SW480 (cell line): ENCODE results near the gene ZAP70.

Experiments
- DNase-seq: peaks from one replicate; pipeline ENCODE4 v3.0.0-alpha.2; 2016; ENCODE audit warnings: low spot score

Gene ZAP70

DNA sequence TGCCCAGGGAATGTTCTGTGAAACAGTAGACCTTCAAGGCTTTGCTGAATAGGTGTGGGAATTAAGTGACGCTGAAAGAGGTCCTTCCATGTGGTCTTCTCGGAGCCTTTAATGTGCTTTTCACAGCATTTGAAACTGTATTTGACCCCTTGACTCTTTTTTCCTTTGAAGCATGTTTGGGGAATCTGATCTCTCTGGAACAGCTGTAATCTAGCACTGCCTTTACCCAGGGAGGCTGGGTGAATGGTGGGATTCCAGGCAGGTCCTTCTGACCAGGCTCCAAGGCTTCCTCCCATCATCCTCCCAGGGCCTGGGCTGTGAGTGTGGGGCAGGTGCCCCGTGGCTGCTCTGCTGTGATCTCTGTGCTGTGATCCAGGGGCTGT is 4.2 kb downstream of the ZAP70 start:
- DNase-seq: no peak

DNA sequence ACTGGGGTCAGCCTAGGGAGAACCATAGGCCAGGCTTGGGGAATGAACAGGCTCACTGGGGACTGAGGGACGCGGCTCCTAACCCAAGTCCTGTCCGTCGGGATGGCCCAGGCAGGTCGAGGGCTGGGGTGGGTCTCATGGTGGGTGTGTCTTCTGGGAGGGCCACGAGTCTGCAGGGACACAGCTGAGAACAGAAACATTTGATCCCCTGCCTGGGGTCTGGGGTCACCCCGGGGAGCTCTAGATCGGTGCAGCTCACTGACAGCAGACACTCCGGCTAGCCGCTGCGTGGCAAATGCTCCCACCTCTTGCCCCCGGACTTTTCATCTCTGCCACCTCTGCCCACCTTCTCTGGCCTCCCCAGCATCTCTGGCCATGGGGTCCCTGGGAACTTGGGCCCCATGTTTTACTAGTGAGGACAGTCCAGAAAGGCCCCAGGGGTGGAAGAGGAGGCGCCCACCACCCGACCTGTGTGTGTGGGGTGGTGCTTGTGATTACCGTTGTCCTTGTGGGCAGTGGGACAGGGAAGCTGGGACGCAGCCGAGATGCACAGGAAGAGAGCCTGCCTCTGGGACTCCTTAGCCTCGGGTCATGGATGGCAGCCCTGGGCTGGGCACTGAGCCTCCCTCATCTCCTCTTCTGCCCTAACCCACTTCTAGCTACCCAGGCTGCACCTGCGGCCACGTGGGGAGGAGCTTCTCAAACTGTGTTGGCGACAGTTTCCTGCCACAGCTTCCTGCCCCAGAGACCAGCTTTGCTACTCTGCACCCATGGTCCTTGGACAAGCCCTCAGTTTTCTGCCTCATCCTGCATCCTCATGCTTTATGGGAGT is 4.9 kb downstream of the ZAP70 start:
- DNase-seq: no peak

DNA sequence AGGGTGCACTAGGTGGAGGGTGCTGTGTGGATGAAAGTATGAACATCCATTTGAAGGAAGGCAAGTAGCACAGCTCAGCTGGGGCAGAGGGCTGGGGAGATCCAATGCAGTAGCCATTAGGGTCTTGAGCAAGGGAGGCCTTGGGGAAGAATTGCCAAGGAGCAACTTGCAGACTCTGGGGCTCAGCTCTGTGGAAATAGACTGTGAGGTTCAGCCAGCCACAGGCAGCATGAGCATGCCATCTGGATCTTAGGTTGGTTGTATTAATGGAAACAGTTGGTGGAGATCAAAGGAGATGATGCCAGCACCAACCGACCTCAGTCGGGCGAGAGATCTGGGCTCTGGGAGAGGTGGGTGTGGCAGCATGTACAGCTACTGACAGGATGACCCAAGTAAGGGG is 5.6 kb downstream of the ZAP70 start:
- peak; percentile 67 for DNase-seq

DNA sequence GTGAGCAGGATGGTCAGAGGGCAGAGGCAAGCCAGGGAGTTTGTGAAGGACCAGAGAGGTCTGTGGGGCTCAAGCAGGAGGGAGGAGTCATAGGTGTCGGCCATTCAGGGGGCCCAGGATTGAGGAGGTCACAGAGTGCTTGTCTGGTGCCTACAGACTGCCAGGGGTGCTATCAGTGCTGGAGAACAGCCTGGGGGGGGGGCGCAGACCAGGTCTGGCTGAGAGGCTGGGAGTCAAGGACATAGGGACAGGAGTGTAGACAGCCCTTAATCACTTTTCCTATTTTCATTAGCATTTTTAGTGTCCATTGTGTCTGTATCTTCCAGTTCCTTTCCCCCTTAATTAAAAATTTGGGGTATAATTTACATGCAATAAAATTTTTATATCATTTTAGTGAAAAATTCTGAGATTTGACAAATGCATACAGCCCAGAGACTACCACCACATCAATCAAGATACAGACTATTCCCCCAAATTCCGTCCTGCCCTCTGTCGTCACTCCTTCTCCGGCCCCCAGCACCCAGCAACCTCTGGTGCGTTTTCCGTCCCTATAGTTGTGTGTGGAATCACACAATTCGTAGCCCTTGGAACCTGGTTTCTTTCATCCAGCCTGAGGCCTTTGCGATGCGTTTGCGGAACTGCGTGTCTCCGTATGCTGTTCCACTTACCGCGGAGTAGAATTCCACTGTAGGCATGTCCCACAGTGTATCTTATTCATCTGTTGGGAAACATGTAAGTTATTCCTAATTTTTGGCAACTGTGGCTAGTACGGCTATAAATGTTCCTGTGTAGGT is 6.2 kb downstream of the ZAP70 start:
- no peak for DNase-seq

DNA sequence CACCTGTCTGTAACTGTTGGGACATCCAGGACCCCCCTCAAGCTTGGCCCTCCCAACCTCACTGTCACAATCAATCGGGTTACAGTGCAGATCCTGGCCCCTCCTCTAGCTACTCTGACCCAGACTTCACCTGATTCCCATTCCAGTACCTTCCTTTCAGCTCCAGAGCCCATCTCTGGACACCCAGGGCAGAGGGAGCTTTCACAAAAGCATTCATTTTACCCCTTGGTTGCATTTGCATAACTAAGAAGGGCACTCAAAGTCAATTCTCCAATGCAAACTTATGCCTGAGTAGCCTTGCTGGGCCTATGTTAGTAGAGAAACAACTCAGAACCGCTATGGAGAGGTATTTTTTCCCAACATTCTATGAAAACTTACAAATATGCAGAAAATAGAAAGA is 7.4 kb downstream of the ZAP70 start:
- DNase-seq: no peak

DNA sequence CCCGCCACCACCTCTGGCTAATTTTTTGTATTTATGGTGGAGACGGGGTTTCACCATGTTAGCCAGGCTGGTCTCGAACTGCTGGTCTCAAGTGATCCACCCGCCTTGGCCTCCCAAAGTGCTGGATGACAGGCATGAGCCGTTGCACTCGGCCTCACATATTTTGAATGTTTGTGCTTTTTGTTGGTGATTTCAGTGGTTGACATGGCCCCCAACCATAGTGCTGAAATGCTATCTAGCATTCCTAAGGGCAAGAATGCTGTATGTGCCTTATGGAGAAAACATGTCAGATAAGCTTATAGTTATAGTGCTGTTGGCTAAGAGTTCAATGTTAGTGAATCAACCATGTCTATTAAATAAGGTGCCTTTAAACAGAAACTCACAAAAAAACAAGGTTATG is 8.9 kb downstream of the ZAP70 start:
- DNase-seq: no peak

DNA sequence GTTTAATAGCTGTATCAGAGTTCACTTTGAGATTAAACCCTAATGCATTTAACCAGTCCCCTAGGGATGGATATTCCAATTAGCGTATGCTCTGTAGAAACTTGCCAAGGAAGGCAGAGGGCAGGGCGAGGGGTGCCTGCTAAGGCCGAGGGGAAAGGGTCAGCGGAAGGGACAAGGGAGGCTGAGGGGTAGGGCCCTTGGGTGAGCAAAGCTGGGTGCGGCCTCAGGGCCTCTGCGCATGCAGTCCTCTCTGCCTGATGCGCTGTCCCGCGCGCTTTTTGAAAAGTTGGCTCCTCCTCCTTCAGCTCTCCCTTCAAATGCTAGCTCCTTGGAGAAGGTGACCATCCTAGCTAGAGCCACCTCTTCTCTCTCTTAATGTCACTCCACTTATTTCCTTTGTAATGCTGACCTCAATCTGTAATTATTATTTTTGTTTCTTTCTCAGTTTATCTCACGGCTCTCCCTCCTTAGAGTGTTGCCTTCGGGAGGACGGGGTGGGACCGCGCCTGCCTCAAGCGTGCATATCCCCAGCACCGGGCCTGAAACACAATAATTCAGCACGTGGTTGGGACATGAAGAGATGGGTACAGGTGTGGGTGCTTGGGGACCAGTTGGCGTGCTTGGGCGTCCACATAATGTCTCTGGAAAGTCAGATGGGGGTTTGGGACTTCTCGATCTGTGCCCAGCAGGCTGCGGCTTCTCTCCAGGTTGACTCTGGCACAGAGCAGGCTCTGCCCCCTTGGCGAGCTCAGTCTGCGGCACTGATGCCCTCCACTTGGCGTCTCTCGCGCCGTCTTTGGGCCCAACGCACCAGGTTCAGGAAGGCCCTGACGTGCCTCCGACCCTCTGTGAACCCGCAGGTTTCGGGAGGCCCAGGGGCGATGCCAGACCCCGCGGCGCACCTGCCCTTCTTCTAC is 10.0 kb downstream of the ZAP70 start:
- no peak for DNase-seq

DNA sequence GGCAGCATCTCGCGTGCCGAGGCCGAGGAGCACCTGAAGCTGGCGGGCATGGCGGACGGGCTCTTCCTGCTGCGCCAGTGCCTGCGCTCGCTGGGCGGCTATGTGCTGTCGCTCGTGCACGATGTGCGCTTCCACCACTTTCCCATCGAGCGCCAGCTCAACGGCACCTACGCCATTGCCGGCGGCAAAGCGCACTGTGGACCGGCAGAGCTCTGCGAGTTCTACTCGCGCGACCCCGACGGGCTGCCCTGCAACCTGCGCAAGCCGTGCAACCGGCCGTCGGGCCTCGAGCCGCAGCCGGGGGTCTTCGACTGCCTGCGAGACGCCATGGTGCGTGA is 10.7 kb downstream of the ZAP70 start:
- DNase-seq: no peak

DNA sequence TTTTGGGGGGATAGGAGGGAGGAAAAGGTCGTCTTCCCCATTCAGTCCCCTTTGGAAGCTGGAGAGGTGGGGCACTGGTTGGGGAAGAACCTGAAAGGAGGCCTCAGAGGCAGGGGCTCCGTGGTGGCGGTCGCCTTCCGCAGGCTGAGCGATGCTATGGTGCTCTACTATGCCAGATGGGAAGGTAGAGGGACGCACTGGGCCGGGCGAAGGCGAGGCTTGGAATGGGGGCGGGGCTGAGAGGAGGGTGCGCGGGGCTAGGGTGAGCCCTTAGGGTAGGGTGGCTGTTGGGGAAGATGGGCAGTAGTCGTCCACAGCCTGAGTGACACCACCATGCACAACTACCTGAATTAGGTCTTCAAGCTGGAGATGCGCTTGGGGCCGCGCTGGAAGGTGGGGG is 11.1 kb downstream of the ZAP70 start:
- DNase-seq: no peak

DNA sequence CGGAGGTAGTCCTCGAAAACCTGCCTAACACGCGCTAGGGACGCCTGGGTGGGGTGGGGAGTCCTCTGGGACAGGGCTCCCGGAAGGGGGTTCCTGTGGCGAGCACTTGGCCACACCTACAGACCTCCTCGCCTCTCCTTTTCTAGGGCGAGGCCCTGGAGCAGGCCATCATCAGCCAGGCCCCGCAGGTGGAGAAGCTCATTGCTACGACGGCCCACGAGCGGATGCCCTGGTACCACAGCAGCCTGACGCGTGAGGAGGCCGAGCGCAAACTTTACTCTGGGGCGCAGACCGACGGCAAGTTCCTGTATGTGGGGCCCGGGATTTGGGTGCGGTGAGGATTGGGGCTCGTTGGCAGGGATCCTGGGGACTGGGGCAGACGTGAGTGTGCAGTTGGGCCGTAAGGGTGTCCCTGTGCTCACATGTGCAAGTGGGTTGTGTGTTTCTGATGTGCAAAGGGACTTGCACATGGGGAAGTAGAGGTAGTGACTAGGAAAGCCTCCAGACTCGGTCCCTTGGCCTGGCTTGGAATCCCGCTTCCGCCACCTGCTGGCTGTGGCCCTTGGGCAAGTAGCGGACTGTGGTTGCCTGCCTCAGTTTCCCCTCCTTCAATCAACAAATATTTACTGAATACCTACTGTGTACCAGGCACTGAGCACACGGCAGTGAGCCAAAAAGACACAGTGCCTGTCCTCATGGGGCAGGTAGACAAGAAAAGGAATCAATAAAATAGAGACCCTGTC is 11.7 kb downstream of the ZAP70 start:
- no peak for DNase-seq

DNA sequence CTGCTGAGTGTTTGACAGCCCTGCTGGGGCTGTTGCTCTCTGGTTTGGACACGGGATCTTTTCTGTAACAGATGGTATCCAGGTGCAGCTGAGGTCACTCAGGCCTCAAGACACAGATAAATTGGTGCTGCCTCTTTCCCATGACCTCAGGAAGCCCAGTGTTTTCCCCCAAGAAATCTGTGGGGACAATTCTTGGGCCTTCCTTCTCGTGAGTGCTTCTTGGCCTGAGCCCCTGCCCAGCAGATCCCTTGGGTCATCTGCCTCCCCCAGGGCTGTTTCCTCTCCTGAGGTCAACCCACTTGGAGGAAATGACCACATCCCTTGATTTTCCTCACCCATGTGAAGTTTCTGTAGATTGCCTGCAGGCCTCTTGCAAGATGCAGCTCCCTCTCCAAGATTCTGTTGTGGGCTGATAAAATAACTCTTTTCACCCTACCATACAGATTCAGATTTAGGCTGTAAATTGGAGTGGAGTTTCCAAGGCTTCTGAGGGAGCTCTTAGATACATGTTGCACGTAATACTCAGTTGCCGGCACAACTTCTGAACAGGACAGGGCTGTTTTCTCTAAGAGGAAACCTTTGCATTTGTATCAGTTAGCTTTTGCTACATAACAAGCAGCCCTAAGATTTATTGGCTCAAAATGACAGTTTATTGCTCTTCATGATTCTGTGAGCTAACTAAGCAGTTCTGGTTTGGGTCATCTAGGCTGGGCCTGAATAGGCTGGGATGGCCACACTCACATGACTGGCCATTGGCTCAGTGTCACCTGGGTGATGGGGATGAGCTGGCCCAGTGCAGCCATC is 13.1 kb downstream of the ZAP70 start:
- no peak for DNase-seq

DNA sequence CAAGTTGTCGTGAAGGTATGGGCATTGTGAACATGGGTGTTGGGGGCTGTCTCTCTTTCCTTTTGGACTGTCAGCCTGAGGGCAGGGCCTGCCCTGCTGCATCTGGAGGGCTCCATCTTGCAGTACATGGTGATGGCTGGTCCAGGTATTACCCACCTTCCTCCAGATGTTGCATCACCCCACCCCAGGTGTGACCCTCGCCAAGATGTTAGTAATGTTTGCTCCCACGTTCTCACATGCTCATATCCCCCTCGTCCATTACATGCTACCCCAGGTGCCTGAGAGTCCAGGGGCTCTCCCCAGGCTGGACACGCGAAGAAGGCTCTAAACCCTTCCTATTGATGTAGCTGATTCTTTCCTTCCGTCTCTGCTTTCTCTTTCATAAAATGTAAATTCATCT is 13.9 kb downstream of the ZAP70 start:
- DNase-seq: no peak

DNA sequence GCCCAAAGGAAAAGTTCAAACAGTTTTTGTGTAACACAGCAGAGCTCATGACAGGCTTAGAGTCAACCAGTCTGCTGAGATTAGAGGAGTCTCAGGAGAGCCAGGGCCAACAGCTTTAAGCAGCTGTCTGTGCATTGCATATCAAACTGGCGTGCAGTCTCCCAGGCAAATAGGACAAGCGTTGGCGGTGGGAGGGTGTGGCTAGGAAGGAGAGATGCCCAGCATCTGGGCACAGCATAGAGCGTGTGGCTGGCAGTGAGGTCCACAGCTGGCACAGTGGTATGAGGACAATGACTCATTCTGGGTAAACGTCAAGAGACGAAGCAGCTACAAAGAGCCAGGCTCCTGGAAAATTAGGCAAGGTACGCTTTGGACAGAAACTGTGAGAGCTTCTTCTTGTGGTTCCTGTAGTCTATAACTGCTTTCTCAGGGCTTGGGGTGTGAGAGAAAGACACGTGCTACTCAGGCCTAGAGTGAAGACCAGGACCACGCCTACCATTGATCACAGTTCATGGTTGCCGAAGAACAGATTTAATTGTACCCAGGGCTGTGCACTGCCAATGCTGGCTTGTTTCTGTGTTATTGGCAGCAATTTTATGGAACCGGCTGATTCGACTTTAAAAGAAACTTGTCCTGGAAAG is 14.8 kb downstream of the ZAP70 start:
- DNase-seq: peak; percentile 89

DNA sequence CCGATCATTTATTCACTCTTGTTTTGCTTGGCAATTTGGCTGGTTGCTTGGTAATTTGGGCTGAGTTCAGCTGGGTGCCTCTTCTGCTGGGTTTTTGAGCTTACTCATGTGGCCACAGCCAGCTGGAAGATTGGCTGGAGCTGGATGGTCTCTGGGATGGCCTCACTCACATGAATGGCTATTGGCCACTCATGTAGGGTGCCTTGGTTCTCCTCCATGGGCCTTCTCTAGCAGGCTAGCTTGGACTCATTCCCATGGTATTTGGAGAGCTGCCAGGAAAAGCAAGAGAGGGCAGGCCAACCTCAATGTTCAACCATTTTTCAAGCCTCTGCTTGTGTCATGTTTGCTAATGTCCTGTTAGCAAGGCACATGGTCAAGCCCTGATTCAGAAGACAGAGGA is 16.9 kb downstream of the ZAP70 start:
- DNase-seq: peak; percentile 34

DNA sequence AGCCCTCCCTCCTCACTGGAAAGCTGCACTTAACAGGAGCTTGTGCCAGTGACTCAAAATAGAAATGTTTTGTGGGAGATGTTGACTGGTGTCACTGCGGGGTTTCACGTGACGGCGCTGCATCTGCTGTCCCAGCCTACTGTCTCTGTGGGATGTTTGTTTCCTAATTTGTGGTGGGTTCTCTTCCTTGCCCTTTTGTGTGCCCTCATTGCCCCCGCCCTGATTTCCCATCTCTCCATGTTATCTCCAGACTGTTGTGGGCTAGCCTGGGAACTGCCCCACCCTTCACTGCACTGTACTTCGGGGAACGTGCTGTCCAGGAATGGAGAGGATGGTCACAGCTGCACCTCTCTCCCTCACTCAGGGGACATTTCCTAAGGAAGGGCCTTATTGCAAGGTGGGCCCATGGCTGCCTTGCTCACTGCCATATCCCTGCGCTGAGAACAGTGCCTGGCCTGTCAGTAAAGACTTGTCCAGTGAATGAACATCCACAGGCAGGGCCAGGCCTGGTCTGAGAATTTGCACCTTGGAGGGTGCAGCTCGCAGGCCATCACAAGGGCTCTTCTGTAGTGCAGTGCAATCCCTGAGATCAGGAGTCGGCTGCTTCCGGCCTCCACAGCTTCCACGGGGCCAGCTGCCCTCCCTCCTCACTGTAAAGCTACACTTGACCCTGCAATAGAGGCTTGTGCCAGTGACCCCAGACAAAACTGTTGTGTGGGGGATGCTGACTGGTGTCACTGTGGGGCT is 18.1 kb downstream of the ZAP70 start:
- DNase-seq: no peak

DNA sequence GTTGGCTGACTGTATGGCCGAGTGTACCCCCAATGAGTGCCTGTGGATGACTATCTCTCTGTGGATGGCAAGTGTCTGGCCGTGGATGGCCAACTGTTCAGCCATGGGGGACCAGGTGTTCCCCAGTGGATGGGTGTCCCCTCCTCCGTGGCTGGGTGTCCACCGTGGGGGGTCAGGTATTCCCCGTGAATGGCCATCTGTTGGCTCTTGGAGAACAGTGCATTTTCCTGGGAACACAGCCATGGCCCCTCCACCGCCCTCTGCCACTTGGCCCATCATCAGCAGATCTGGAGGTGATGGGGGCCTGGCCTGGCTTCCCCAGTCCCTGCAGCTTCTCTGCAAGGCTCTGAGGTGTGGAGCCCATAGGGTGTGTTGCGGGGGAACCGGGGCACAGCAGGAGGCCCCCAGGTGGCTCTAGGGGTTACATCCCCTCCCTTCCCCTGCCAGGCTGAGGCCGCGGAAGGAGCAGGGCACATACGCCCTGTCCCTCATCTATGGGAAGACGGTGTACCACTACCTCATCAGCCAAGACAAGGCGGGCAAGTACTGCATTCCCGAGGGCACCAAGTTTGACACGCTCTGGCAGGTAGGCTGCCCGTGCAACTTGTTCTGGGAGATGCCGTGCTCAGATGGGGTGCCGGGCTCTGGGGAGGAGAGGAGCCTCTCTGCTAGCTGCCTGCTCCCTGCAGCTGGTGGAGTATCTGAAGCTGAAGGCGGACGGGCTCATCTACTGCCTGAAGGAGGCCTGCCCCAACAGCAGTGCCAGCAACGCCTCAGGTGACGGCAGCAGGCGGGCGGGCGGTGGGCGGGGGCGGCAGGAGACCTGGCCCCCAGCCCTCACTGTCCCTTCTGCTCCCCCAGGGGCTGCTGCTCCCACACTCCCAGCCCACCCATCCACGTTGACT is 19.3 kb downstream of the ZAP70 start:
- no peak for DNase-seq

DNA sequence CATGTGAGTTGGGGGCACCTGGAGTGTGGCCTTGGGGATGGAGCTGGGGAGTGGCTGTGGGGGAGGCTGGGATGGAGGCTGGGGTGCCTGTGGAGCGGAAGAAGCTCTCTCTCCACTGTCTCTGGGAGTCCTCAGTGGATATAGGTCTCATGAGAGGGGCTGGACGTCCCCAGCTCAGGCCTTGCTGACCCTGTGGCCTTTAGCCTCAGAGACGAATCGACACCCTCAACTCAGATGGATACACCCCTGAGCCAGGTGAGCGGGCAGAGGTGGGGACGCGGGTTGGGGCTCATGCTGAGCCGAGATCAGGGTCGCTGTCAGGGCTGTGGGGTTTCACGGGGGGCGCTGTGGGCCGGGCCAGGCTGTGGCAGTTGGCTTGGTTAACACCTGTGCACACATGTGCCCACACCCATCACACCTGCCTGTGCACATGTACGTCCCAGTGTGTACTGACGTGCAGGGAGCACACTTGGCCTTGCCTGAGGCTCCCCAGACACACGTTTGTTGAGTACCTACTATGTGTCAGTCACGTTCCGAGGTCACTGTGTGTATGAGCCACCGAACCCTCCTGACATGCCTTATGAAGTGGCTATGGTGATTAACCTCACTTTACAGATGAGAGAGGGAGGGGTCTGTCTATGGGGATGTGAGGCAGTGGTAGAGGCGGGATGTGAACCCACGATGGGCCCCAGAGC is 20.1 kb downstream of the ZAP70 start:
- no peak for DNase-seq
